NCI-H1417 treated with DMSO at 0.1 percent for 48 hours (cell line): ENCODE results near the gene SDE2.
"Not testable (repeated sequence)": the region's sequence is repeated elsewhere in the genome, so short reads cannot be mapped to it uniquely, and the experiment has no call there.

Experiments
- DNase-seq: peaks from one replicate; lab custom pipeline; 2025; lab: John Stamatoyannopoulos, UW

The SDE2 gene

DNA sequence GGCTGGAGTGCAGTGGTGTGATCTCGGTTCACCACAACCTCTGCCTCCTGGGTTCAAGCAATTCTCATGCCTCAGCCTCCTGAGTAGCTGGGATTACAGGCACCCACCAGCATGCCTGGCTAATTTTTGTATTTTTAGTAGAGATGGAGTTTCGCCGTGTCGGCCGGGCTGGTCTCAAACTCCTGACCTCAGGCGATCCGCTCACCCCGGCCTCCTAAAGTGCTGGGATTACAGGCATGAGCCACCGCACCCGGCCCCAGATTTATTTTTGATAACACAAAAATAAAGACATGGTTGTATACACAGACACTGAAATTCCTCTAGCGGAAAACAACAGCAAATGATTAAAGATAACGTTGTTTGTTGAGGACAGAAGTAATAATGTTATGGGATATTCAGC lies 24.0 kb downstream of the SDE2 start:
- DNase-seq = not testable (repeated sequence)

DNA sequence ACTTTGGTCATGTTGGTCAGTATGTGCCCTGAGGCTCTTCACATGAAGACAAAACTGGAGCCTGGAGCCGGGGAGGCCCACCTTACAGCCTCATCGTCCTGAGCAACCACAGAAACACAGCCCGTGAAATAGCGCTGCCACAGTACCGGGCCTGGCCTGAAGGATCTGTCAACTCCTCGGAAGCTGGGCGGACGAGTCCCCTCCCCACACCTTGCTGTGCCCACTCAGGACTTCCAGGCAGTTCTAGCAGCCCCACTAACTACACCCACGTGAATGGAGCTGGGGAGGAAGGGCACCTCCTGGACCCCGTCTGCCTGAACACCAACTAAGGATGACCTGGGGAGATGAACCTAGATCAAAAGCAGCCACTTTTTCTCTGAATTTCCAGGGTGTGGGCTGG lies 24.7 kb downstream of the SDE2 start:
- DNase-seq = no peak

DNA sequence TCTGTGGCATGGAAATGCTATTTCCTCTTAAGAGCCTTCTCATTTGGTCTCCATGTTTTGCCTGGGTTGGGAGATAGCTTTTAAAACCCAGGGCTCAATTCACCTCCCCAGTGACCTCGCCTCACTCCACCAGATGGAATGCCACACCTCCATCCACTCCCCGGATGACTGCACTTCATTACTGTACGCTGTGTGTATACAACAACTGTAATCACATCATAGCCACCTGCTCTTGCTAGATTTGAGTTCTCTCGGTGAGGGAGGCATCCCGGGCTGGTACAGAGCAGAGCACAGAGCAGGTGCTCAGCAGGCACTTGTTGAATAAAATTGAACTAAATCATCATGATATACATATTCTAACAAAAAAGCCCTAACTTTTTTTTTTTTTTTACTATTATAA lies 26.0 kb downstream of the SDE2 start:
- DNase-seq = no peak

DNA sequence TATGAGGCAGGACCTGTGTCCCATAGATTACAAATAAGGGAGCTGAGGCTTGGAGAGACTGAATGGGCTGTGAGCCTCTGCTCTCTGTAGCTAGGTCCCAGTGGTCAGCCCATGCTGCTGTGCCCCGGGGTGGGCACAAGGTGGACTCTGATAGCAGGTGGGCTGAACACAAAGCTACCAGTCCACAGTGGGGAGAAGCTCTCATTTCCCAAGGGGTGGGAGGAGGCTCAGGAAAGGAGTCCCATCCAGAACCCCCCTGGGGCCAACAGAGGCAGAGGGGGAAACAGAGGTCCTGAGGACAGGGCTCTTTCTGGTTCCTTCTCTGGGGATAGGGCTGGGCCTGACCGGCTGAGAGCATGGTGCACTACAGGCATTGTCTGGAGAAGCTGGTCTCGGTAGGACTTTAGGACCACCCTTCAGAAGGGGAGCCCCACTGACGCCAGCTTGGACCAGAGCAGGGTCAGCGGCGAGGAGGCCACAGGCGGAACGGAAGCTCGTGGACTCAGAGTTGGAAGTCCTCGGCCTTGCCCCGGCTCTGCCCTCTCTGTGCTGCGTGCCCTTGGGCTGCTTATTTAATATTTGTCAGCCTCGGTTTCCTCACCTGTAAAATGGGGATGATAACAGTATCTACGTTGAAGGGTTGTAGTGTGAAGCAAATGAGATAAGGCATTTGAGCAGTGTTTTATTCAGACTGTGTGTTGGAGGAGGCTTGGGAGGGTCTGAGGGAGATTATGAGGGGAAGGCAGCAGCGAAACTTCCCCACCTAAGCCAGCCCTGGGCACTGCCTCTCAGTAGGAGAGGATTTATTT lies 26.6 kb downstream of the SDE2 start:
- DNase-seq = no peak

DNA sequence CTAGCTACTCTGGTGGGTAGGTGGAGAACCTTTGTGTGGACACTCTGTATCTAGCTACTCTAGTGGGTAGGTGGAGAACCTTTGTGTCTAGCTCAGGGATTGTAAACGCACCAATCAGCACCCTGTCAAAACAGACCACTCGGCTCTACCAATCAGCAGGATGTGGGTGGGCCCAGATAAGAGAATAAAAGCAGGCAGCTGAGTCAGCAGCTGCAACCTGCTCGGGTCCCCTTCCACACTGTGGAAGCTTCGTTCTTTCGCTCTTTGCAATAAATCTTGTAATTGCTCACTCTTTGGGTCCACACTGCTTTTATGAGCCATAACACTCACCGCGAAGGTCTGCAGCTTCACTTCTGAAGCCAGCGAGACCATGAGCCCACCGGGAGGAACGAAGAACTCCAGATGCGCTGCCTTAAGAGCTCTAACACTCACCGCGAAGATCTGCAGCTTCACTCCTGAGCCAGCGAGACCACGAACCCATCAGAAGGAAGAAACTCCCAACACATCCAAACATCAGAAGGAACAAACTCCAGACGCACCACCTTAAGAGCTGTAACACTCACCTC lies 28.5 kb downstream of the SDE2 start:
- not testable (repeated sequence) for DNase-seq

DNA sequence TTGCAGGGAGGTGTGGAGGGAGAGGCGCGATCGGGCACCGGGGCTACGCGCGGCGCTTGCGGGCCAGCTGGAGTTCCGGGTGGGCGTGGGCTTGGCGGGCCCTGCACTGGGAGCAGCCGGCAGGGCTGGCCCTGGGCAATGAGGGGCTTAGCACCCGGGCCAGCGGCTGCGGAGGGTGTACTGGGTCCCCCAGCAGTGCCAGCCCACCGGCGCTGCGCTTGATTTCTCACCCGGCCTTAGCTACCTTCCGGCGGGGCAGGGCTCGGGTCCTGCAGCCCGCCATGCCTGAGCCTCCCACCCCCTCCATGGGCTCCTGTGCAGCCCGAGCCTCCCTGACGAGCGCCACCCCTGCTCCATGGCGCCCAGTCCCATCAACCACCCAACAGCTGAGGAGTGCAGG lies 29.4 kb downstream of the SDE2 start:
- DNase-seq = not testable (repeated sequence)

DNA sequence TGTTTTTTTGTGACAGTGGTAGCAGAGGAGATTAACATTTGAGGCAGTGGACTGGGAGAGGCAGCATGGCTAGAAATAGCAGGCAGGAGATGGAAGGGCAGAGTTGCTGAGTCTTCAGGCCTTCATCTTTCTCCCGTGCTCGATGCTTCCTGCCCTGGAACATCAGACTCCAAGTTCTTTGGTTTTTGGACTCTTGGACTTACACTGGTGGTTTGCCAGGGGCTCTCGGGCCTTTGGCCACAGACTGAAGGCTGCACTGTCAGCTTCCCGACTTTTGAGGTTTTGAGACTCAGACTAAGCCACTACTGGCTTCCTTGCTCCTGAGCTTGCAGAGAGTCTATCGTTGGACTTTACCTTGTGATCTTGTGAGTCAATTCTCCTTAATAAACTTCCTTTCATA lies 33.9 kb downstream of the SDE2 start:
- DNase-seq = no peak

DNA sequence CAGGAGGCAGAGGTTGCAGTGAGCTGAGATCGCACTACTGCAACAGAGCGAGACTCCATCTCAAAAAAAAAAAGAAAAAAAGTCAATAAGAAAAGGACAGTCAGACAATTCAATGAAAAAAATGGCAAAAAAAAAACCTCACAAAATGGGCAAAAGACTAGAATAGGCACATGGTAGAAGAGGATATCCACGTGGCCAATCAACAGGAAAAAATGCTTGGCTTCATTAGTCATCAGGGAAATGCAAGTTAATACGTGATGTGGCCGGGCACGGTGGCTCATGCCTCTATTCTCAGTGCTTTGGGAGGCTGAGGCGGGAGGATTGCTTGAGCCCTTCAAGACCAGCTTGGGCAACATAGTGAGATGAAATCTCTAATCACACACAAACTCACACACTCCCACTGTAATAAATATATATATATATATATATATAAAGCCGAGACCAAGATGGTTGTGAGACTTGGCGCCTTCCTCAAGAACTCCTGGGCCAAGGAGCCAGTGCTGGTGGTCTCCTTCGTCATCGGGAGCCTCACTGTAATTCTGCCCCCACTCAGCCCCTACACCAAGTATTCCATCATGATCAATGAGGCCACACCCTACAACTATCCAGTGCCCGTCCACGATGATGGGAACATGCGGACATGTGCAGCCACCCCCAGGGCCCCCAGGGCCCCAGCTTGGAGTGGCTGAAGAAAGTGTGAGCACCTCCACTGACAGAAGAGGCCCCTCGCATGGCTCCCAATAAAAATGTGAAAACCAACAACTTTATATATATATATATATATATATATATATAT lies 35.2 kb downstream of the SDE2 start:
- DNase-seq = no peak

DNA sequence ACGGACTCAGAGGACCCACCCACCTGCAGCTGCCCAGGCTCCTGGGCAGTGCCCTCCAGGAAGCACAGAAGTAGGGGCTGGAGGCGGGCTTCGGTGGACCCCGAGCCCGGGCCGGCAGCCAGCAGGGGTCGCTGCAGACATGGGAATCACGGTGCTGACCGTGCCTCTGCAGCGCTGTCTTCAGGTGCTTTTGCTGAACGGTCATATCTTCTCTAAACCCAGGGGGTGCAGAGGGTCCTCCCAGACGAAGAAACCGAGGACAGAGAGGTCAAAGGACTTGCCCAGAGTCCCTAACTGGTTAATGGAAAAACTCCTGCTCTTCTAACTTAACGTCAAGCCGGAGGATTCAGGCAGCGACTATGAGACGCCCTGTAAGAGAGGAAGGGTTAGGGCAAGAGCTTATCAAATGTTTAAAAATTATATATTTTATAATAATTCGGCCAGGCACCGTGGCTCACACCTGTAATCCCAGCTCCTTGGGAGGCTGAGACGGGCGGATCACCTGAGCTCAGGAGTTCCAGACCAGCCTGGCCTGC lies 36.6 kb downstream of the SDE2 start:
- DNase-seq = no peak

DNA sequence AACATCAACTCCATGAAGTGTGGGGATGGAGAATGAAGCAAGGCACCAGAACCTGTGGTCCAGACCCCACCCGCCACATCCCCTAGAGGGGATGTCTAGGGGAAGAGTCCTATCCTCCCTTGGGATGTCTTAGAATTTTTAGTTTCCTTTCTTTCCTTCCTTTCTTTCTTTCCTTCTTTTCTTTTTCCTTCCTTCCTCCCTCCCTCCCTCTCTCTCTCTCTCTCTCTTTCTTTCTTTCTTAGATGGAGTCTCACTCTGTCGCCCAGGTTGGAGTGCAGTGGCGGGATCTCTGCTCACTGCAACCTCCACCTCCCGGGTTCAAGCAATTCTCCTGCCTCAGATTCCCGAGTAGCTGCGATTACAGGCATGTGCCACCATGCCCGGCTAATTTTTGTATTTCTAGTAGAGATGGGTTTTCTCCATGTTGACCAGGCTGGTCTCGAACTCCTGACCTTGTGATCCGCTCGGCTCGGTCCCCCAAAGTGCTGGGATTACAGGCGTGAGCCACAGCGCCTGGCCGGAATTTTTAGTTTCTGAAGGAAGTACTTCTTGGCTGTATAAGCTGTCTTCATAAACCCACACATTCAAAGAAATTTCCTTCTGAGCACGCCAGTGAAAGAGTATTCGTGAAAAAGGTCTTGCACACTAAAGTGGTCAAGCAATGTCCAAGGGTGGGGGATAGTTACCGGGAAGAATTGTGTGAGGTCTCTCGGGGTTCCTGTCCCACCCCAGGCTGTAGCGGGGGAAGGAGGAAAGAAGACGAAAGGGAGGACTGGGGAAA lies 37.3 kb downstream of the SDE2 start:
- no peak for DNase-seq

DNA sequence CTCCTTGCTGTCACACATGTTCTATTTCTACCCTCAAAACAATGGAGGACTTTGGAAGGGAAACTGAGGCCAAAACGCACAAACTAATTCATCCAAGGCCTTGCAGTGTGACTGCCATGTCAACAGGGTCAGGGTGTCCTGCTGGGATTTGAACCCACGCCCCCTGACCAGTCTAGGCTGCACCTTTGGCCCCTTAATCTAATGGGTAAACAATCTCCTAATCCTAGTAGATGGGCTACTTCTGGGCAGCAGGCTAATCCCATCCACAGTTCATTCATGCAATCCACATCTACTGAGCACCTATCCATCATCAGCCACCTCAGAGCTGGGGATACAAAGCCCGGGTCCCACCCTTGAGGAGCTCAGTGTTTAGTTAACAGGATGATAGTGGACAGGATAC lies 41.1 kb downstream of the SDE2 start:
- DNase-seq = no peak

DNA sequence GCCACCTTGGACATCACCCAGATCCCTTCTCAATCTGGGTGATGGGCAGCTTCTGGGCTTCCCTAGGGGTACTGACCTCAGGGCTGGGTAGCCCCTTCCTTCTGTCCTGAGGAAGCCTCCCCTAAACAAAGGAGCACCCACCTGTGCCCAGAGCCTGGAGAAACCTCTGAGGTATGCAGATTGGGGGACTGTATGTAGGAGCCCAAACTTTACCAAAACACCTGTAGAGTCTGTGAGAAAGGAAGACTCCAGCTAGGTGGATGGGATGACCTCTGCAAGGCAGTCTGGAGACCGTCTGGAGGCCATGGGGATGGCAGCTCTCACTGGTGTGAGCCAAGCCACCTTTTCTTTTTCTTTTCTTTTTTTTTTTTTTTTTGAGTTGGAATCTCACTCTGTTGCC lies 44.4 kb downstream of the SDE2 start:
- no peak for DNase-seq

DNA sequence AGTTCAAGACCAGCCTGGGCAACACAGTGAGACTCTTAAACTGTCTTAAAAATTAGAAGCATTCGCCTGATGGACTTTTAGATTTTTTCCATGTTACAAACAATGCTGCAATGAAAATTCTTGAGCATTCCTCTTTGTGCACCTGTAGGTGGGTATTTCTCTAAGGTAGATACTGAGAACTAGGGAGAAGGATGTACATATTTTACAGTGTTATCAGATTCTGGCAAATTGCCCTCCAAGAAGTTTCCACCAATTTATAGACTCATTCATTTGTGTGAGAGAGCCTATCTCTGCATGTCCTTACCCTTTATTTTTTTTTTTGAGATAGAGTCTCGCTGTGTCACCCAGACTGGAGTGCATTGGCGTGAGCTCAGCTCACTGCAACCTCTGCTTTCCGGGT lies 45.8 kb downstream of the SDE2 start:
- no peak for DNase-seq

DNA sequence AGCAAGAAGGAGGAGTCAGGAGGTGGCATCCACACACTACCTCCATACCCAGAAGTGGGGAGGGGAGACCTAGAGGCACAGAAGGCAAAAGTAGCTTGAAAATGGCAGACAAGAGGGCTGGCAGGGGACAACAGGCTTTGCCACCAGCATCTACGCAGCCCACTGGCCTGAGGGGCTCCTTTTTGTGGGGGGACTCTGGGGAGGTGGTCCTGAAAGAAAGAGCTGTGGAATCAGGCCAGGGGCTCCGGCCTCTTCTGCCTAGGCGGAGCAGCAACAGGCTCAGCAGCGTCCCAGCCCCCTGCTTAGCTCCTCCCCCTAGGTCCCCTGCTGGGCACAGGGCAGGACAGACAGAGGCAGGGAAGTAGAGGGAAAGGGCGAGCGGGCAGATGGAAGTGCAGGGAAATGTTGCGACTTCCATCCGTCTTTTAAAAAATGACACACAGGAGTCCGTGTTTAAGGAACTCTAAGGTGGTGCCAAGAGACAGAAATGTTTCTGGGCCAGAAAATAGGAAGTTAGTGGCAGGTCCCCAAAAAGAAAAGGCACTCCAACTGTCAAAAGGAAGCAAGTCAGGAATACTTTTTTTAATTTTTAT lies 48.1 kb downstream of the SDE2 start:
- no peak for DNase-seq

DNA sequence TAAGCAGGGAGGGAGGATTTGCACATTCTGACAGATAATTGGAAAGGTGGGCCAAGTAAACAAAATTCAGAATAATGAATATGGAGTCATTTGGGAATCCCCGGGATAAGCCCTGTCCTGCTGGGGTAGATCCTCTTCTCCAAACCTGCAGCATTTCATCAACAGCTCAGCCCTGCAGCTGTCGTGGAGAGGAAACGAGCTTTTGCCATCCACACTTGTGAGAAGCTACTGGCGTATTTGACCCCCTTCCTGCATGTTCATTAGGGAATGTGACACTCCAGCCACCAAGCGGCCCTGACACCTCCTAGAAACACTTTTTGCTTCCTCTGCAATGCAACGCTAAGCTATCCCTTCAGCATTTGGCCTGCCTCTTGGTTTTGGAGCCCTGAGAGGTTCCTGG lies 50.1 kb downstream of the SDE2 start:
- no peak for DNase-seq

DNA sequence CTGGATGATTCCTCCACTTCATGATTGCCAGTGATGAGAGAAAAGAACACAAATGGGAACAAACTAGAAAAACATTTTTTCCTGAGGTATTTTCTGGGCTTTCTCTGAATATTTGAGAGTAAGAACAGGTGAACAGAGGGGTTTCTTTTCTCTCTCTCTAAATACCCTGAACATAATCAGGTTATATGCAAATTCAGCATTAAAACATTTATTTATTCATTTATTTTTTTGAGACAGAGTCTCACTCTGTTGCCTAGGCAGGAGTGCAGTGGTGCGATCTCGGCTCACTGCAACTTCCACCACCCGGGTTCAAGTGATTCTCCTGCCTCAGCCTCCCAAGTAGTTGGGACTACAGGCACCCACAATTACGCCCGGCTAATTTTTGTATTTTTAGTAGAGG lies 52.3 kb downstream of the SDE2 start:
- no peak for DNase-seq

DNA sequence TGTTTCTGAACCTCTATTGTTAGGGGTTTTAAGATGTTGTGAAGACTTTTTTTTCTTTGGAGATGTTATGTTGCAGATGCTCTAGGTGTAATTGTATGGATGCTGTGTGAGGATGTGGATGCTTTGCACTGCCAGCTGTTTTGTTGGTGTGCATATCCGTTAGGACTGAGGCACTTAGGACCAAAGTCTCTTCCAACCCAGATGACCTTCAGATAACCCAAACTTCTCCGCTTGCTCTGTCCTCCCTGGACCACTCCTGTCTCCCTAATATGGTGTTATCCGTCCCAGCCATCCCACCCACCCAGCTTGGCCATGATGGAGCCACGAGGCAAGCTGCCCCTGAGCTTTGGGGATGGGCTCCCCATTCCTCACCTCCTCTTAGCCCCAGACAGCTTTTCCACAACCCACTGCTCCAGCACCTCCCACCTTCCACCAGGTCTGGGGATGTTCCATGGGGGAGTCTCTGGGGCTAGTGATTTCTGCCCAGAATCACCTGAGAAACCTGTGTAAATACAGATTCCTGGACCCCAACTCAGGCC lies 53.0 kb downstream of the SDE2 start:
- no peak for DNase-seq

DNA sequence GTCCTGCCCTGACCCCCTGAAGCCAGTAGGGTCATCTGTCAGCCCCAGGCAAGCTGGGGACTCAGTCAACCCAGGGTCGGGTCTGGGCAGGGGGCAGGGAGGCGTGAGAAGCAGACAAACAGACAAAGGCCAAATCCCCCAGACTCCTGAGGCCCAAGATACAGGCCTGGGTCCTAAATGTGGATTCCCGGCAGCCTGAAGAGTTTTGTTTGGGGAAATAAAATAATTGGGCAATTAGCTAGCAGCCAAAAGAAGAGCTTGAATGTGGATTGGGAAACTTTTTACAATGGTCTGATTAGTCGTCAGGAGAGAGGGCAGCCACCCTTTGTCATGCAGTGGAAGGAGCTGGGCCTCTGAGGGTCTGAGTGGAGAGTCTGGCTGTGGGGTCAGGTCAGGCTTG lies 53.6 kb downstream of the SDE2 start:
- no peak for DNase-seq

DNA sequence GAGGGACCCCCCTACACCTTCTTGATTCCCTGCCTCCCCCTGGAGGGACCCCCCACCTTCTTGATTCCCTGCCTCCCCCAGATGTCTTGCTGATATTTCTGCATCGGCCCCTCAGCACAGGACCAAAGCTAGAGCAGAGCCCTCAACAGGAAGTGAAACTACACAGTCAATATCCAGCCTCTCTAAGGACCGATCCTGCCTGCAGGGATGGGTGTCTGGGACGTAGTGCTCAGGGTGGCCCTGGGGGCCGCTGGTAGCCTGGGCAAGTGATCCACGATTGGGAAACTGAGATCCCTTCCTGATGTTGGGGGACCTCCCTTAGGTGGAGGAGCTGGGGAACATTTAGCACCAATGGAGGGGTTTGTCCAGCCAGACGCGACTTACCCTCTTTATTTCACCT lies 54.2 kb downstream of the SDE2 start:
- DNase-seq = no peak

DNA sequence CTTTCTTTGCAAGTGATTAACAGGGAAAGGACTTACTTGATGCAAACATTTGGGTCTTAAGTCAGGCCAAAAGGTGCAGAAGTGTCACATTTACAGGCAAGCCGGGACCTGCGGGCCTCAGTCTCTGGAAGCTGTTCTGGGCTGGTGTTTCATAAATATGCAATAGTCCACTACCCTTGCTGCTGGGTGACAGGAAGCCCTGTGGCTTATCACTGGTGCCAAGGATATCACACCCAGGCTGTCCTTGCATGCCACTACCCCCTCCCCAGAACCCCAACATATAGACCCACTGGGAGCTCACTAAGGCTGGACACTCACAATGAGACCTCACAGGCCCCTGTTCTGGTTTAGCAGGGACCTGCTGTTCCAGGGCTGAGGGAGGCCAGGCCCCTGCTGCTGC lies 54.8 kb downstream of the SDE2 start:
- no peak for DNase-seq

DNA sequence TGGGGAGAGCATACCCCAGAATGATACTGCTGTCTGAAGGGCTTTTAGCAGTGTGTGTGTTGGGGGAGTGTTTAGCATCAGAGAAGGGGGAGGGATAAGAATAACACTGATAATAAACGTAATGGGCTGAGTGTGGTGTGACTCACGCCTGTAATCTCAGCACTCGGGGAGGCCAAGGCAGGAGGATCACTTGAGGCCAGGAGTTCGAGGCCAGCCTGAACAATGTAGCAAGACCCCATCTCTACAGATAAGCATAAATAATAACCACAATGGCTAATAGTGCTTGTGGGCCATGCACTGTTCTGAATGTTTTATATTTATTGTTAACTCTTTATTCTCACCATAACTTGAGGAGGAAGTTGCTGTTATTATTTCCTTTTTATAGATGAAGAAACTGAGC lies 55.6 kb downstream of the SDE2 start:
- DNase-seq = no peak

DNA sequence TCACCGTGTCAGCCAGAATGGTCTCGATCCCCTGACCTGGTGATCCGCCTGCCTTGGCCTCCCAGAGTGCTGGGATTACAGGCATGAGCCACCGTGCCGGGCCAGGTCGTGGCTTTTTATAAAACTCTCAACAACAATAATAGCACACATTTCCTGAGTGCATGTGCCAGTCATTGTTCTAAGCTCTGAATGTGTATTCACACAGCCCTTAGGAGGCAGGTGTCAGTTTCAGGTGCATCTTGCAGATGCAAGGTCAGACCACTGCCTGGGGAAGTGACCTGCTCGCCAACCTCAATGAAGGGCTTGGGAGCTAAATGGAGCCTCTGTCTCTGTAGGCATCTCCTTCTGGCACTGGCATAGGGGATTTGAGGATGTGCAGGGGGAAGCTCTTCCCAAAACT lies 56.6 kb downstream of the SDE2 start:
- no peak for DNase-seq
